IMR-90 (cell line): ENCODE measurements around the gene PEX10. TPM values are rescaled to one million over a fixed set of nuclear protein-coding genes. Genes with fewer than 3 reads are reported as not detected.

ENCODE experiments used
- ATAC-seq: fragments of 200-7000 bp; cut with Tn5 transposase; 2 replicates; pipeline ENCODE4 v1.9.1; 2020; ENCODE audit warnings: low read depth, mild to moderate bottlenecking, moderate library complexity
- BruUV-seq: library from RNA; stranded (reverse); fragments of 400-500 nt; replicated peaks from 2 replicates; lab custom pipeline; 2021; lab: Mats Ljungman, UMichigan
- CTCF ChIA-PET: fragments of 300-600 bp; formaldehyde crosslinking; extraction: SDS; loops from one replicate; lab custom pipeline; 2021; ENCODE audit warnings: antibody characterized with exemption; lab: Yijun Ruan, JAX
- POLR2A ChIA-PET: fragments of 300-600 bp; sonication (Branson Sonifier 250); formaldehyde crosslinking; loops from one replicate; lab custom pipeline; 2022; ENCODE audit warnings: antibody characterized with exemption; ENCODE audit not compliant: unreplicated experiment; lab: Charles Lee
- DNase-seq: peaks from one replicate; pipeline ENCODE4 v3.0.0; 2013
- H2AFZ ChIP-seq: replicated peaks from 2 replicates; pipeline ENCODE3; 2013; ENCODE audit warnings: low read length, mild to moderate bottlenecking; ENCODE audit not compliant: poor library complexity
- H2AK5ac ChIP-seq: 2 replicates; pipeline ENCODE4 v1.6.1; 2013; ENCODE audit warnings: low read depth, low read length, inconsistent platforms
- H2AK9ac ChIP-seq: replicated peaks from 2 replicates; pipeline ENCODE3; 2013; ENCODE audit warnings: mild to moderate bottlenecking, low read depth, low read length, moderate library complexity; ENCODE audit not compliant: poor library complexity
- H2BK120ac ChIP-seq: 2 replicates; pipeline ENCODE4 v1.6.1; 2013; ENCODE audit warnings: low read depth, low read length, inconsistent platforms
- H2BK15ac ChIP-seq: 3 replicates; pipeline ENCODE4 v1.6.1; 2013; ENCODE audit warnings: low read depth, low read length, inconsistent platforms
- H2BK20ac ChIP-seq: 2 replicates; pipeline ENCODE4 v1.6.1; 2013; ENCODE audit warnings: low read depth, mild to moderate bottlenecking, inconsistent platforms, low read length, moderate library complexity
- H2BK5ac ChIP-seq: 2 replicates; pipeline ENCODE4 v1.6.1; 2013; ENCODE audit warnings: mild to moderate bottlenecking, low read depth, low read length, inconsistent platforms; ENCODE audit not compliant: poor library complexity, severe bottlenecking
- H3K14ac ChIP-seq: replicated peaks from 2 replicates; pipeline ENCODE4 v1.6.1; 2013; ENCODE audit warnings: low read depth, low read length, inconsistent platforms
- H3K18ac ChIP-seq: 2 replicates; pipeline ENCODE4 v1.6.1; 2013; ENCODE audit warnings: low read depth, low read length, control low read depth
- H3K23ac ChIP-seq: 2 replicates; pipeline ENCODE4 v1.6.1; 2013; ENCODE audit warnings: low read depth, low read length, inconsistent platforms
- H3K27ac ChIP-seq: 2 replicates; pipeline ENCODE4 v1.5.1; 2013; ENCODE audit warnings: mild to moderate bottlenecking, control low read depth, low read length; ENCODE audit not compliant: insufficient read depth
- H3K27me3 ChIP-seq: 2 replicates; pipeline ENCODE4 v1.6.1; 2013; ENCODE audit warnings: low read length; ENCODE audit not compliant: control insufficient read depth, insufficient read depth
- H3K36me3 ChIP-seq: 2 replicates; pipeline ENCODE4 v1.6.1; 2013; ENCODE audit warnings: low read length, mixed read lengths; ENCODE audit not compliant: control insufficient read depth, insufficient read depth
- H3K4ac ChIP-seq: 2 replicates; pipeline ENCODE4 v1.6.1; 2013; ENCODE audit warnings: low read depth, low read length, inconsistent platforms
- H3K4me1 ChIP-seq: 2 replicates; pipeline ENCODE4 v1.6.1; 2013; ENCODE audit warnings: low read length, mixed read lengths; ENCODE audit not compliant: control insufficient read depth, insufficient read depth
- H3K4me2 ChIP-seq: 2 replicates; pipeline ENCODE4 v1.6.1; 2013; ENCODE audit warnings: low read depth, mild to moderate bottlenecking, control low read depth, low read length, moderate library complexity
- H3K4me3 ChIP-seq: 2 replicates; pipeline ENCODE4 v1.5.1; 2013; ENCODE audit warnings: low read depth, mild to moderate bottlenecking, control low read depth, low read length, moderate library complexity; ENCODE audit not compliant: insufficient read depth
- H3K56ac ChIP-seq: 2 replicates; pipeline ENCODE4 v1.6.1; 2013; ENCODE audit warnings: low read length, inconsistent platforms; ENCODE audit not compliant: insufficient read depth; ENCODE audit errors: extremely low read depth
- H3K79me1 ChIP-seq, 2 experiments: 2 replicates each; pipeline ENCODE4 v1.6.1; 2013; ENCODE audit warnings: low read length in 2 of 2, inconsistent platforms in 1 of 2, low read depth in 1 of 2
- H3K9ac ChIP-seq: 2 replicates; pipeline ENCODE4 v1.6.1; 2013; ENCODE audit warnings: low read depth, low read length, control low read depth
- H3K9me1 ChIP-seq: 2 replicates; pipeline ENCODE4 v1.6.1; 2013; ENCODE audit warnings: low read length, inconsistent platforms; ENCODE audit not compliant: insufficient read depth
- H3K9me3 ChIP-seq: 2 replicates; pipeline ENCODE4 v1.6.1; 2013; ENCODE audit warnings: low read length; ENCODE audit not compliant: control insufficient read depth, insufficient read depth
- H4K20me1 ChIP-seq: 2 replicates; pipeline ENCODE4 v1.6.1; 2013; ENCODE audit warnings: low read length, inconsistent platforms; ENCODE audit not compliant: insufficient read depth
- H4K5ac ChIP-seq: 2 replicates; pipeline ENCODE4 v1.6.1; 2013; ENCODE audit warnings: mild to moderate bottlenecking, low read depth, low read length, control low read depth
- H4K8ac ChIP-seq, 2 experiments: 2 replicates each; pipeline ENCODE4 v1.6.1; 2013; ENCODE audit warnings: low read depth in 2 of 2, low read length in 2 of 2, control low read depth in 1 of 2, inconsistent platforms in 1 of 2
- H4K91ac ChIP-seq: 2 replicates; pipeline ENCODE4 v1.6.1; 2013; ENCODE audit warnings: low read depth, low read length, inconsistent platforms; ENCODE audit not compliant: insufficient read depth
- BHLHE40 ChIP-seq: fragments of 150-350 bp; IDR thresholded peaks from 2 replicates; pipeline ENCODE4 v1.6.1; 2016; ENCODE audit warnings: mild to moderate bottlenecking, low read depth, low read length
- CEBPB ChIP-seq: IDR thresholded peaks from 2 replicates; pipeline ENCODE4 v1.6.1; 2012; ENCODE audit warnings: low read depth, low read length, improper control_type of control experiment
- CHD1 ChIP-seq: IDR thresholded peaks from 2 replicates; pipeline ENCODE4 v1.6.1; 2012; ENCODE audit warnings: low read depth, low read length, improper control_type of control experiment
- FOS ChIP-seq: fragments of 150-350 bp; IDR thresholded peaks from 2 replicates; pipeline ENCODE4 v1.6.1; 2016; ENCODE audit warnings: low read depth, low read length
- MAFK ChIP-seq: IDR thresholded peaks from 2 replicates; pipeline ENCODE4 v1.6.1; 2012; ENCODE audit warnings: low read depth, low read length, improper control_type of control experiment
- MAZ ChIP-seq: IDR thresholded peaks from 2 replicates; pipeline ENCODE4 v1.6.1; 2012; ENCODE audit warnings: low read depth, mild to moderate bottlenecking, low read length, improper control_type of control experiment, moderate library complexity, borderline replicate concordance
- MXI1 ChIP-seq: IDR thresholded peaks from 2 replicates; pipeline ENCODE4 v1.6.1; 2012; ENCODE audit warnings: low read depth, mild to moderate bottlenecking, low read length, moderate library complexity, borderline replicate concordance
- NFE2L2 ChIP-seq: fragments of 150-350 bp; IDR thresholded peaks from 2 replicates; pipeline ENCODE4 v1.6.1; 2016; ENCODE audit warnings: low read depth, mild to moderate bottlenecking, low read length
- POLR2A ChIP-seq: IDR thresholded peaks from 2 replicates; pipeline ENCODE4 v1.6.1; 2012; ENCODE audit warnings: mild to moderate bottlenecking, low read depth, low read length
- RAD21 ChIP-seq: IDR thresholded peaks from 2 replicates; pipeline ENCODE4 v1.6.1; 2012; ENCODE audit warnings: low read length, improper control_type of control experiment
- RCOR1 ChIP-seq: IDR thresholded peaks from 2 replicates; pipeline ENCODE4 v1.6.1; 2012; ENCODE audit warnings: mild to moderate bottlenecking, low read length, improper control_type of control experiment; ENCODE audit not compliant: insufficient replicate concordance
- RFX5 ChIP-seq: IDR thresholded peaks from 2 replicates; pipeline ENCODE4 v1.8.0; 2012; ENCODE audit warnings: low read depth, mild to moderate bottlenecking, low read length, moderate library complexity
- SMC3 ChIP-seq: fragments of 150-350 bp; IDR thresholded peaks from 2 replicates; pipeline ENCODE4 v1.6.1; 2016; ENCODE audit warnings: low read depth, mild to moderate bottlenecking, antibody characterized with exemption, low read length, moderate library complexity
- WGBS, 2 experiments: methylation state at CpG; one replicate each; pipeline versions ENCODE4 v1.1.5 to v1.1.7; 2013; ENCODE audit warnings: missing lambda C conversion rate in 2 of 2; ENCODE audit not compliant: insufficient read length in 1 of 2; ENCODE audit errors: extremely low coverage in 2 of 2; 5-methylcytosine and 5-hydroxymethylcytosine counted together
- dilution Hi-C: fragments of 300-500 bp; cut with HindIII; formaldehyde crosslinking; loops from one replicate; pipeline ENCODE4 v1.14.3; 2018; ENCODE audit warnings: low sequenced_read_pairs; ENCODE audit not compliant: unreplicated experiment
- in situ Hi-C: fragments of 300-500 bp; cut with MboI; formaldehyde crosslinking; loops from 3 replicates; pipeline ENCODE4 v1.14.3; 2019; ENCODE audit warnings: low sequenced_read_pairs, inconsistent platforms, mixed read lengths
- intact Hi-C: fragments of 100-400 bp; cut with micrococcal nuclease; formaldehyde crosslinking; loops from 2 replicates; pipeline ENCODE4 v1.10.0; 2022
- polyA plus RNA-seq, 3 experiments: library from polyadenylated mRNA; depleted of rRNA; stranded (reverse); fragments of >200 nt; gene quantifications; 2 replicates each; pipeline ENCODE4 v1.2.3, GENCODE V29; 2012; ENCODE audit warnings: low replicate concordance in 1 of 3
- total RNA-seq: library from RNA; depleted of rRNA; stranded (reverse); fragments of >200 nt; gene quantifications from 2 replicates; pipeline ENCODE4 v1.2.3, GENCODE V29; 2012
- TF ChIP-seq, protein P1 (sequence below): fragments of 150-350 bp; IDR thresholded peaks from 2 replicates; pipeline ENCODE4 v1.6.1; 2016; ENCODE audit warnings: low read depth, mild to moderate bottlenecking, low read length, moderate library complexity, borderline replicate concordance
- TF ChIP-seq, protein P2 (sequence below): fragments of 150-350 bp; IDR thresholded peaks from 2 replicates; pipeline ENCODE4 v1.6.1; 2017; ENCODE audit warnings: mild to moderate bottlenecking, antibody characterized with exemption, low read length, low read depth

Gene PEX10
- total and polyA plus RNA-seq, 2 of the 4 experiments (the other 2 are of a cell fraction) = 16.9 to 19.7 TPM

DNA sequence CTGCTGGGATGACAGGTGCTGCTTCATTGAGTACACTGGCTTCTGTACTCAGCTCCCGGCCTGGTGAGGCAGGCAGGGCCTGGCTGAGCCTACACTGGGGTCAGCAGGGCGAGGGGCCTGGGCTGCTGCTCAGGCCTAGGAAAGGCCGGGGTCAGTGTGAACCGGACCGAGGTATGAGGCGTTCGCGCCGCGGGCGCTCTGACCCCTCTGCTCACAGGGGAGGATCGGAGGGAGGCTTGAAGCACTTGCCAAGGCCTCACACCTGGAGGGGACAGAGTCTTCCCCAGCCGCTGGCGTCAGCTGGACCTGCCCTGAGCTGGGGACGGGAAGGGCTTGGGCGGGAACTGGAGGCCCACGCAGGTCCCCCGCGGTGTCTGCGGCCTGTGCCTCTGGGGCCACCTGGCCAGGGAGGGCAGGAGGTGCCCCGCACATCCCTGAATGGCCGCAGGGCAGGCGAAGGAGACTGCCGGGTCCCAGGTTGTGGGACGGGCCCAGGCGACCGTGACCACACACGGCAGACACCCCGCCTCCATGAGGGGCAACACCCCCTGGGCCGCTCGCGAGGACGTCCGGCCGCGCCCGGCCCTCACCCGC is 466 bp downstream of the PEX10 start:
- Histone ChIP-seq H3K27ac (peak overlapping the region; percentile 76), H3K18ac (no peak overlapping the region), H3K9ac (peak overlapping the region; percentile 85), H2BK20ac (no peak overlapping the region), H3K4me2 (peak overlapping the region; percentile 86), H3K23ac (no peak overlapping the region; the same call in 1 of the 2 replicates), H2BK15ac (no peak overlapping the region), H3K9me3 (no peaks in the 10 kb centered on the region), H4K8ac (peak overlapping the region; percentile 87), H3K36me3 (peaks cover 16% of the 10 kb centered on the region), H2BK120ac (no peak overlapping the region), H3K56ac (peak overlapping the region; percentile 9; the same call in 1 of the 2 replicates), H4K5ac (peak overlapping the region; percentile 75), H3K4me3 (peak overlapping the region; percentile 95), H3K14ac (peak overlapping the region; percentile 59), H2AK9ac (peak overlapping the region; percentile 99), H3K4me1 (peaks cover 12% of the 10 kb centered on the region), H2BK5ac (peak overlapping the region; percentile 89), H3K27me3 (no peaks in the 10 kb centered on the region), H2AFZ (peak overlapping the region; percentile 100), H3K9me1 (no peaks in the 10 kb centered on the region), H4K20me1 (no peaks in the 10 kb centered on the region), H4K91ac (peak overlapping the region; percentile 84), H3K4ac (peak overlapping the region; percentile 86), H2AK5ac (peak overlapping the region; percentile 57), H3K79me1 (peaks cover 11 to 34% of the 10 kb centered on the region in 2 experiments)
- in situ Hi-C loops (loop anchor here (5.0 to 25.0 kb wide), 3 partner anchors 130 to 1010 kb away; no protein-coding TSS in a partner anchor), dilution Hi-C loops (no loop called here), intact Hi-C loops (loop anchor here (5.0 to 10.0 kb wide), 3 partner anchors 115 to 903 kb away; partner anchors contain the start of gene PANK4)
- WGBS, 2 experiments = 15% methylated on average over 20 of the region's 38 CpGs; no CpG with 5 or more reads in 1 of the 2 experiments
- DNase-seq (no peak), ATAC-seq (peak; percentile 40)
- ChIA-PET CTCF (no interaction called here), POLR2A (no interaction called here)
- no TSS peak for BruUV-seq
- TF ChIP-seq MAZ = no peak
- TF ChIP-seq NFE2L2 = no peak
- TF ChIP-seq RAD21 = no peak
- no peak for TF ChIP-seq RCOR1
- no peak for TF ChIP-seq CEBPB
- TF ChIP-seq, protein P1, sequence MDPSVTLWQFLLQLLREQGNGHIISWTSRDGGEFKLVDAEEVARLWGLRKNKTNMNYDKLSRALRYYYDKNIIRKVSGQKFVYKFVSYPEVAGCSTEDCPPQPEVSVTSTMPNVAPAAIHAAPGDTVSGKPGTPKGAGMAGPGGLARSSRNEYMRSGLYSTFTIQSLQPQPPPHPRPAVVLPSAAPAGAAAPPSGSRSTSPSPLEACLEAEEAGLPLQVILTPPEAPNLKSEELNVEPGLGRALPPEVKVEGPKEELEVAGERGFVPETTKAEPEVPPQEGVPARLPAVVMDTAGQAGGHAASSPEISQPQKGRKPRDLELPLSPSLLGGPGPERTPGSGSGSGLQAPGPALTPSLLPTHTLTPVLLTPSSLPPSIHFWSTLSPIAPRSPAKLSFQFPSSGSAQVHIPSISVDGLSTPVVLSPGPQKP = no peak
- no peak; the same call in 1 of the 2 replicates for TF ChIP-seq POLR2A
- no peak for TF ChIP-seq SMC3
- TF ChIP-seq, protein P2, sequence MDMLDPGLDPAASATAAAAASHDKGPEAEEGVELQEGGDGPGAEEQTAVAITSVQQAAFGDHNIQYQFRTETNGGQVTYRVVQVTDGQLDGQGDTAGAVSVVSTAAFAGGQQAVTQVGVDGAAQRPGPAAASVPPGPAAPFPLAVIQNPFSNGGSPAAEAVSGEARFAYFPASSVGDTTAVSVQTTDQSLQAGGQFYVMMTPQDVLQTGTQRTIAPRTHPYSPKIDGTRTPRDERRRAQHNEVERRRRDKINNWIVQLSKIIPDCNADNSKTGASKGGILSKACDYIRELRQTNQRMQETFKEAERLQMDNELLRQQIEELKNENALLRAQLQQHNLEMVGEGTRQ = no peak
- no peak for TF ChIP-seq CHD1
- TF ChIP-seq RFX5 = no peak
- no peak for TF ChIP-seq FOS
- TF ChIP-seq MAFK = no peak
- TF ChIP-seq MXI1 = no peak
- TF ChIP-seq BHLHE40 = no peak
